ENCODE data around the gene TMPRSS3. TPM values are rescaled to one million over a fixed set of nuclear protein-coding genes. Genes with fewer than 3 reads are reported as not detected.

The TMPRSS3 gene
- total RNA-seq, 1 donor from 2014 or later, result 4.1 TPM

- Histone ChIP-seq H3K36me3 (ENCODE audit: control insufficient read depth, insufficient read depth, low read length) (no peaks in the 10 kb centered on the region), H3K4me3 (ENCODE audit: low read depth, low read length) (no peak overlapping the region), H3K27me3 (ENCODE audit: control insufficient read depth, insufficient read depth, low read length) (peaks cover 12% of the 10 kb centered on the region)
- DNase-seq (ENCODE audit: low read depth), result no peak
- TF ChIP-seq CTCF (IDR thresholded peaks at IDR 0.05; ENCODE audit: insufficient read depth, low read length, poor library complexity, severe bottlenecking), result no peak
Measured at GRCh38 chr21:42353623-42354022, 42.2 kb downstream of the TMPRSS3 start.

DNA sequence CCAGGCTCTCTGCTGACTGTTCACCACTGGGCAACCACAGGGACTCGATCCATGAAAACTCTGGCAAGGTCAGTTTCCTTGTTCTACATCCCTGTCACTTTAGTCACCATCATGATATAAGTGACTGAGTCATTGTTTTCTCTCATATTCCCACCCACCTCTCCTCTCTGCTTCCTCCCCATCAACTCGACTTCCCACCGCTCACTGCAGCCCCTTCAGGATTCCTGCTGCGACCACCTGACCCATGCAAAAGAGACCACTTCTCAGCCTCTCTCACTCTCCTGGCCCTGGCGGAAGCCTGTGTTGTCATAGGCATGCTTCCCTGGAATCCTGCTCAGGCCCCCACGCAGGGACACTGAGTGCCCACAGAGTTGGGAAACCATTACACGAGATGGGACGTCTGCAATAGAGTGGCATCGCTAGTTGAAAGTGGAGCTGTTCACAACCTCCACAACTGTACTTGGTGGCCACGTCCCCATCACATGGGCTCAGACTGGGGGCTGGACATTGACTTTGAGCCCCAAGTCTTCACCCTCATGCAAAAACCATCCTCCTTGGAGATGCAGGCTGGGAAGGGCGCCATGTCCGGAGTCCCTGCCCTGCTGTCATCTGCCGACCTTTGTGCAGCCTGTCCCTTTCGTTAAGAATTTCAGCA, 43.3 kb downstream of the TMPRSS3 start:
- no peak for TF ChIP-seq CTCF (IDR thresholded peaks at IDR 0.05; ENCODE audit: insufficient read depth, low read length, poor library complexity, severe bottlenecking)
- Histone ChIP-seq H3K27me3 (ENCODE audit: control insufficient read depth, insufficient read depth, low read length) (peaks cover 10% of the 10 kb centered on the region), H3K36me3 (ENCODE audit: control insufficient read depth, insufficient read depth, low read length) (no peaks in the 10 kb centered on the region), H3K4me3 (ENCODE audit: low read depth, low read length) (no peak overlapping the region)
- DNase-seq (ENCODE audit: low read depth), result no peak

GRCh38 chr21:42351626-42352440, 44.0 kb downstream of the TMPRSS3 start:
- Histone ChIP-seq H3K36me3 (ENCODE audit: control insufficient read depth, insufficient read depth, low read length) (no peaks in the 10 kb centered on the region), H3K27me3 (ENCODE audit: control insufficient read depth, insufficient read depth, low read length) (peaks cover 13% of the 10 kb centered on the region)

GRCh38 chr21:42350927-42351426, 44.9 kb downstream of the TMPRSS3 start, which contains the start of gene TFF2:
Gene TFF2, minus strand, starts transcription at chr21:42350994. Its CDS starts 37 bp downstream, at chr21:42350957.
- no peak for DNase-seq (ENCODE audit: low read depth)
- H3K36me3 ChIP-seq (ENCODE audit: control insufficient read depth, insufficient read depth, low read length), result no peaks in the 10 kb centered on the region
- H3K27me3 ChIP-seq (ENCODE audit: control insufficient read depth, insufficient read depth, low read length), result peaks cover 13% of the 10 kb centered on the region
- TF ChIP-seq CTCF (IDR thresholded peaks at IDR 0.05; ENCODE audit: insufficient read depth, low read length, poor library complexity, severe bottlenecking), result no peak
- no peak within 1 kb of the TSS for H3K4me3 ChIP-seq (ENCODE audit: low read depth, low read length)

More at GRCh38 chr21:42351626-42352440, 44.0 kb downstream of the TMPRSS3 start:
- no peak for TF ChIP-seq CTCF (IDR thresholded peaks at IDR 0.05; ENCODE audit: insufficient read depth, low read length, poor library complexity, severe bottlenecking)
- no peak for DNase-seq (ENCODE audit: low read depth)
- no peak overlapping the region for H3K4me3 ChIP-seq (ENCODE audit: low read depth, low read length)

DNA sequence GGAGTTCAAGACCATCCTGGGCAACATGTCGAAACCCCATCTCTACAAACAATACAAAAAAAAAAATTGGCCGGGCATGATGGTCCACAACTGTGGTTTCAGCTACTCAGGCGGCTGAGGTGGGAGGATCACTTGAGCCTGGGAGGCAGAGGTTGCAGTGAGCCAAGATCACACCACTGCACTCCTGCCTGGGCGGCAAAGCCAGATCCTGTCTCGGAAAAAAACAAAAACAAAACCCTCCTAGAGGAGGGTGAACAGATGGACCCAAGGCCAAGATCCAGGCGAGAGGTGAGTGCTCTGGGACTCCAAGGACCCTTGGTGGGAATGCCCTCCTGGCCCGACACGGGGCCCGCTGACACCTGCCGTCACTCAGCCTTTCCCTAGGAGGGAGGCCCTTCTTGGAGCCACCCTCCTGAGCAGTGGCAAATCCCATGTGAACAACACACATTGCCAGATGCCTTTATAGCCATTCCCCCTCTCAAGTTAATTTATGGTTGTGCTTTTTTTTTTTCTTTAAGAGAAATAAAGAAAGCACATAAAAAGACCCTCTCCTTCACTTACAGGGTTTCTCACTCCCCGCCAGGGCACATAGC, 45.4 kb downstream of the TMPRSS3 start:
- Histone ChIP-seq H3K4me3 (ENCODE audit: low read depth, low read length) (no peak overlapping the region), H3K36me3 (ENCODE audit: control insufficient read depth, insufficient read depth, low read length) (no peaks in the 10 kb centered on the region), H3K27me3 (ENCODE audit: control insufficient read depth, insufficient read depth, low read length) (peaks cover 13% of the 10 kb centered on the region)
- DNase-seq (ENCODE audit: low read depth), result no peak
- no peak for TF ChIP-seq CTCF (IDR thresholded peaks at IDR 0.05; ENCODE audit: insufficient read depth, low read length, poor library complexity, severe bottlenecking)
